Neural progenitor cell (in vitro differentiated cells): Measurements from ENCODE around the gene ZNF618. TPM values are rescaled to one million over a fixed set of nuclear protein-coding genes. Genes with fewer than 3 reads are reported as not detected.

Source experiments
- DNase-seq: peaks from one replicate; pipeline ENCODE4 v3.0.0-alpha.2; 2016; ENCODE audit warnings: low spot score
- H2AFZ ChIP-seq: fragments of 200-600 bp; sonication (generic); replicated peaks from 2 replicates; pipeline ENCODE4 v1.6.1; 2016; ENCODE audit warnings: antibody characterized with exemption
- H3F3A ChIP-seq: fragments of 200-600 bp; sonication (generic); 2 replicates; pipeline ENCODE4 v1.6.1; 2016; ENCODE audit warnings: antibody characterized with exemption, low read depth
- H3K27ac ChIP-seq: fragments of 200-600 bp; sonication (generic); 2 replicates; pipeline ENCODE4 v1.5.1; 2016; ENCODE audit warnings: mild to moderate bottlenecking
- H3K27me3 ChIP-seq: fragments of 200-600 bp; sonication (generic); 2 replicates; pipeline ENCODE4 v1.6.1; 2016; ENCODE audit warnings: mild to moderate bottlenecking, moderate library complexity
- H3K36me3 ChIP-seq: fragments of 200-600 bp; sonication (generic); 2 replicates; pipeline ENCODE4 v1.5.1; 2016
- H3K4me1 ChIP-seq: fragments of 200-600 bp; sonication (generic); 2 replicates; pipeline ENCODE4 v1.6.1; 2016; ENCODE audit warnings: mixed run types
- H3K4me2 ChIP-seq: fragments of 200-600 bp; sonication (generic); 2 replicates; pipeline ENCODE4 v1.6.1; 2016
- H3K4me3 ChIP-seq: fragments of 200-600 bp; sonication (generic); 2 replicates; pipeline ENCODE4 v1.5.1; 2016
- H3K79me2 ChIP-seq: fragments of 200-600 bp; sonication (generic); 2 replicates; pipeline ENCODE4 v1.6.1; 2016; ENCODE audit warnings: low read depth
- H3K9ac ChIP-seq: fragments of 200-600 bp; sonication (generic); 2 replicates; pipeline ENCODE4 v1.6.1; 2016
- H3K9me3 ChIP-seq: fragments of 200-600 bp; sonication (generic); 2 replicates; pipeline ENCODE4 v1.5.1; 2016; ENCODE audit warnings: low read depth
- H4K20me1 ChIP-seq: fragments of 200-600 bp; sonication (generic); 2 replicates; pipeline ENCODE4 v1.6.1; 2016; ENCODE audit warnings: low read depth
- H3K27ac Mint-ChIP-seq: 3 replicates; pipeline ENCODE4 v1.8.0; 2021; ENCODE audit warnings: mixed read lengths
- H3K27me3 Mint-ChIP-seq: 2 replicates; pipeline ENCODE4 v1.8.0; 2022; ENCODE audit warnings: low read depth, mild to moderate bottlenecking, inconsistent platforms, moderate library complexity, mixed read lengths; ENCODE audit not compliant: insufficient read depth
- H3K36me3 Mint-ChIP-seq: 3 replicates; pipeline ENCODE4 v1.8.0; 2021; ENCODE audit warnings: mixed read lengths
- H3K4me1 Mint-ChIP-seq: 3 replicates; pipeline ENCODE4 v1.8.0; 2021; ENCODE audit warnings: mixed read lengths
- H3K4me3 Mint-ChIP-seq: 3 replicates; pipeline ENCODE4 v1.8.0; 2021; ENCODE audit warnings: mild to moderate bottlenecking, moderate library complexity, mixed read lengths
- H3K9me3 Mint-ChIP-seq: 3 replicates; pipeline ENCODE4 v1.8.0; 2020; ENCODE audit warnings: mixed read lengths
- CTCF ChIP-seq: fragments of 200-600 bp; sonication (generic); IDR thresholded peaks from 2 replicates; pipeline ENCODE4 v1.5.1; 2017; ENCODE audit warnings: antibody characterized with exemption, mild to moderate bottlenecking
- EZH2 ChIP-seq: fragments of 200-600 bp; sonication (generic); IDR thresholded peaks from 2 replicates; pipeline ENCODE4 v1.6.1; 2017; ENCODE audit warnings: antibody characterized with exemption, mild to moderate bottlenecking, moderate library complexity
- EZH2phosphoT487 ChIP-seq: fragments of 200-600 bp; sonication (generic); IDR thresholded peaks from 2 replicates; pipeline ENCODE4 v1.6.1; 2017; ENCODE audit warnings: antibody characterized with exemption
- total RNA-seq: library from RNA; depleted of rRNA; stranded (reverse); fragments of >200 nt; gene quantifications from 2 replicates; pipeline ENCODE4 v1.2.3, GENCODE V29; 2015; ENCODE audit warnings: low replicate concordance

Gene ZNF618
- total RNA-seq, 1 donor from 2014 or later: 10.5 TPM

GRCh38 chr9:113954591-113954990, 78.5 kb downstream of the ZNF618 start:
- Mint-ChIP-seq H3K9me3 (no peaks in the 10 kb centered on the region), H3K36me3 (peaks cover 3% of the 10 kb centered on the region), H3K4me1 (peaks cover 13% of the 10 kb centered on the region), H3K27me3 (peaks cover 6% of the 10 kb centered on the region), H3K27ac (peak overlapping the region; percentile 25), H3K4me3 (no peak overlapping the region)
- Histone ChIP-seq H4K20me1 (peaks cover 39% of the 10 kb centered on the region), H3K27ac (no peak overlapping the region), H3F3A (no peaks in the 10 kb centered on the region), H3K9me3 (no peaks in the 10 kb centered on the region), H3K9ac (no peak overlapping the region), H3K4me1 (no peaks in the 10 kb centered on the region), H3K27me3 (no peaks in the 10 kb centered on the region), H3K4me2 (no peak overlapping the region), H3K4me3 (no peak overlapping the region), H2AFZ (no peak overlapping the region), H3K79me2 (peaks cover 44% of the 10 kb centered on the region), H3K36me3 (no peaks in the 10 kb centered on the region)
- TF ChIP-seq CTCF (no peak), EZH2phosphoT487 (no peak), EZH2 (no peak)
- DNase-seq: no peak

- no peak overlapping the region for H3K4me3 ChIP-seq
- H3K27me3 ChIP-seq: no peaks in the 10 kb centered on the region
- peaks cover 40% of the 10 kb centered on the region for H4K20me1 ChIP-seq
- H2AFZ ChIP-seq: no peak overlapping the region
- H3K27me3 Mint-ChIP-seq: peaks cover 6% of the 10 kb centered on the region
- DNase-seq: no peak
- peaks cover 16% of the 10 kb centered on the region for H3K4me1 Mint-ChIP-seq
- H3K27ac ChIP-seq: no peak overlapping the region
- no peaks in the 10 kb centered on the region for H3K9me3 ChIP-seq
- H3F3A ChIP-seq: no peaks in the 10 kb centered on the region
- peak overlapping the region; percentile 25 for H3K27ac Mint-ChIP-seq
- TF ChIP-seq CTCF: no peak
- no peak for TF ChIP-seq EZH2
- TF ChIP-seq EZH2phosphoT487: no peak
- peaks cover 2% of the 10 kb centered on the region for H3K36me3 Mint-ChIP-seq
- H3K4me2 ChIP-seq: no peak overlapping the region
- H3K9me3 Mint-ChIP-seq: no peaks in the 10 kb centered on the region
- no peaks in the 10 kb centered on the region for H3K36me3 ChIP-seq
- H3K4me3 Mint-ChIP-seq: no peak overlapping the region
- no peak overlapping the region for H3K9ac ChIP-seq
- no peaks in the 10 kb centered on the region for H3K4me1 ChIP-seq
- peaks cover 38% of the 10 kb centered on the region for H3K79me2 ChIP-seq
Observed at GRCh38 chr9:113955076-113955752, 79.1 kb downstream of the ZNF618 start.

- Mint-ChIP-seq H3K27me3 (peaks cover 3% of the 10 kb centered on the region), H3K4me1 (peaks cover 22% of the 10 kb centered on the region), H3K36me3 (peaks cover 6% of the 10 kb centered on the region), H3K4me3 (no peak overlapping the region), H3K27ac (no peak overlapping the region), H3K9me3 (no peaks in the 10 kb centered on the region)
- Histone ChIP-seq H3K79me2 (peaks cover 27% of the 10 kb centered on the region), H3K27ac (no peak overlapping the region), H3K36me3 (no peaks in the 10 kb centered on the region), H3K4me2 (no peak overlapping the region), H3F3A (no peaks in the 10 kb centered on the region), H3K27me3 (no peaks in the 10 kb centered on the region), H4K20me1 (peaks cover 37% of the 10 kb centered on the region), H3K4me3 (no peak overlapping the region), H3K9me3 (no peaks in the 10 kb centered on the region), H2AFZ (no peak overlapping the region), H3K4me1 (no peaks in the 10 kb centered on the region), H3K9ac (no peak overlapping the region)
- TF ChIP-seq CTCF (no peak), EZH2 (no peak), EZH2phosphoT487 (no peak)
- no peak for DNase-seq
Observed at GRCh38 chr9:113956901-113957300, 80.8 kb downstream of the ZNF618 start.
